H1 (cell line): Measurements from ENCODE around the gene TRIM14. TPM values are rescaled to one million over a fixed set of nuclear protein-coding genes. Genes with fewer than 3 reads are reported as not detected.
A peak's percentile ranks its signal among the peaks of the same experiment; 100 is the strongest.

Source experiments
- CTCF ChIA-PET: fragments of 300-600 bp; sonication (Branson Sonifier 250); formaldehyde crosslinking; loops from one replicate; lab custom pipeline; 2021; ENCODE audit not compliant: partially characterized antibody; lab: Charles Lee
- POLR2A ChIA-PET: fragments of 300-600 bp; sonication (Branson Sonifier 250); formaldehyde crosslinking; loops from one replicate; lab custom pipeline; 2021; ENCODE audit warnings: inconsistent platforms; ENCODE audit not compliant: partially characterized antibody; lab: Charles Lee
- DNase-seq, 2 experiments: peaks; one replicate each; pipeline versions ENCODE4 v3.0.0 to v3.0.0-alpha.2; 2010 to 2022; ENCODE audit warnings: low spot score in 2 of 2, low read depth in 1 of 2, mixed read lengths in 1 of 2
- FAIRE-seq: peaks from 2 replicates; lab custom pipeline; 2011; peaks lifted over from hg19 to GRCh38; lab: Jason Lieb, UNC
- H2AFZ ChIP-seq: 2 replicates; pipeline ENCODE4 v1.8.1; 2012; ENCODE audit warnings: low read length, inconsistent platforms
- H2AK5ac ChIP-seq: 2 replicates; pipeline ENCODE4 v1.6.1; 2013; ENCODE audit warnings: low read depth, low read length
- H2BK120ac ChIP-seq: replicated peaks from 2 replicates; pipeline ENCODE3; 2013; ENCODE audit warnings: low read depth, low read length, inconsistent platforms
- H2BK12ac ChIP-seq: 2 replicates; pipeline ENCODE4 v1.6.1; 2013; ENCODE audit warnings: low read depth, low read length
- H2BK15ac ChIP-seq: 2 replicates; pipeline ENCODE4 v1.6.1; 2013; ENCODE audit warnings: low read length
- H2BK20ac ChIP-seq: 2 replicates; pipeline ENCODE4 v1.6.1; 2013; ENCODE audit warnings: low read length
- H2BK5ac ChIP-seq: 2 replicates; pipeline ENCODE4 v1.6.1; 2013; ENCODE audit warnings: low read depth, low read length
- H3K14ac ChIP-seq: 2 replicates; pipeline ENCODE4 v1.6.1; 2013; ENCODE audit warnings: inconsistent platforms; ENCODE audit not compliant: insufficient read length
- H3K18ac ChIP-seq: 2 replicates; pipeline ENCODE4 v1.6.1; 2013; ENCODE audit warnings: low read length; ENCODE audit errors: extremely low read depth
- H3K23ac ChIP-seq: 2 replicates; pipeline ENCODE4 v1.6.1; 2013; ENCODE audit warnings: inconsistent platforms; ENCODE audit not compliant: insufficient read length
- H3K23me2 ChIP-seq: 2 replicates; pipeline ENCODE4 v1.6.1; 2013; ENCODE audit warnings: low read depth, low read length
- H3K27ac ChIP-seq: 2 replicates; pipeline ENCODE4 v1.6.1; 2011; ENCODE audit warnings: low read depth, low read length, inconsistent platforms
- H3K27me3 ChIP-seq, 4 experiments: replicated peaks in 1 of 4; 1 replicate in 1 of 4; 2 replicates in 3 of 4; pipeline versions ENCODE4 v1.6.1 to v1.8.1; 2011 to 2013; ENCODE audit warnings: low read length in 3 of 4, mild to moderate bottlenecking in 3 of 4, inconsistent platforms in 2 of 4, mixed read lengths in 2 of 4, moderate library complexity in 1 of 4; ENCODE audit not compliant: control insufficient read depth in 3 of 4, insufficient read depth in 3 of 4; ENCODE audit errors: extremely low read depth in 1 of 4
- H3K36me3 ChIP-seq, 4 experiments: 2 replicates each; pipeline versions ENCODE4 v1.6.1 to v1.8.1; 2011 to 2013; ENCODE audit warnings: mild to moderate bottlenecking in 4 of 4, low read length in 3 of 4, moderate library complexity in 2 of 4, control low read depth in 1 of 4, inconsistent platforms in 1 of 4; ENCODE audit not compliant: insufficient read depth in 4 of 4, control insufficient read depth in 2 of 4
- H3K4ac ChIP-seq: replicated peaks from 2 replicates; pipeline ENCODE3; 2013; ENCODE audit warnings: low read length, low read depth, mixed read lengths, inconsistent platforms; ENCODE audit not compliant: insufficient read length
- H3K4me1 ChIP-seq, 4 experiments: replicated peaks in 1 of 4; 1 replicate in 1 of 4; 2 replicates in 3 of 4; pipeline versions ENCODE4 v1.6.1 to v1.8.1; 2011 to 2013; ENCODE audit warnings: low read length in 3 of 4, inconsistent platforms in 2 of 4, mixed read lengths in 1 of 4; ENCODE audit not compliant: insufficient read depth in 4 of 4, control insufficient read depth in 3 of 4
- H3K4me2 ChIP-seq, 2 experiments: 2 replicates each; pipeline versions ENCODE4 v1.6.1 to v1.8.1; 2011 to 2013; ENCODE audit warnings: low read depth in 2 of 2, low read length in 2 of 2, control low read depth in 1 of 2, inconsistent platforms in 1 of 2, mild to moderate bottlenecking in 1 of 2; ENCODE audit not compliant: insufficient read depth in 1 of 2
- H3K4me3 ChIP-seq, 4 experiments: fragments of 200-600, 300-600 bp in 1 of 4; sonication (generic), shearing (Covaris generic), sonication (Bioruptor Twin) in 1 of 4; 2 replicates each; pipeline versions ENCODE4 v1.5.1 to v1.8.1; 2011 to 2016; ENCODE audit warnings: low read length in 4 of 4, low read depth in 3 of 4, control low read depth in 2 of 4, inconsistent platforms in 2 of 4, mild to moderate bottlenecking in 2 of 4, mixed read lengths in 1 of 4, moderate library complexity in 1 of 4; ENCODE audit not compliant: insufficient read depth in 2 of 4; ENCODE audit errors: extremely low read depth in 1 of 4
- H3K56ac ChIP-seq: replicated peaks from 2 replicates; pipeline ENCODE3; 2013; ENCODE audit warnings: low read depth, mild to moderate bottlenecking, mixed read lengths, low read length, inconsistent platforms; ENCODE audit not compliant: insufficient read length
- H3K79me1 ChIP-seq: 2 replicates; pipeline ENCODE4 v1.6.1; 2013; ENCODE audit warnings: low read depth, low read length, control low read depth
- H3K79me2 ChIP-seq, 2 experiments: 2 replicates each; pipeline versions ENCODE4 v1.6.1 to v1.8.1; 2012 to 2013; ENCODE audit warnings: low read length in 2 of 2, mild to moderate bottlenecking in 2 of 2, inconsistent platforms in 1 of 2; ENCODE audit not compliant: insufficient read depth in 2 of 2, control insufficient read depth in 1 of 2
- H3K9ac ChIP-seq, 4 experiments: replicated peaks in 1 of 4; 1 replicate in 1 of 4; 2 replicates in 3 of 4; pipeline versions ENCODE4 v1.6.1 to v1.8.1; 2011 to 2013; ENCODE audit warnings: low read depth in 3 of 4, low read length in 3 of 4, control low read depth in 2 of 4, mild to moderate bottlenecking in 2 of 4, moderate library complexity in 2 of 4, inconsistent platforms in 1 of 4; ENCODE audit errors: extremely low read depth in 1 of 4
- H3K9me3 ChIP-seq, 2 experiments: 2 replicates each; pipeline versions ENCODE4 v1.6.1 to v1.8.1; 2012 to 2013; ENCODE audit warnings: mild to moderate bottlenecking in 2 of 2, moderate library complexity in 2 of 2, control low read depth in 1 of 2, inconsistent platforms in 1 of 2, low read depth in 1 of 2, low read length in 1 of 2, mixed read lengths in 1 of 2; ENCODE audit not compliant: insufficient read depth in 2 of 2
- H4K20me1 ChIP-seq, 2 experiments: replicated peaks in 1 of 2; 2 replicates each; pipeline versions ENCODE3 to v1.8.1; 2011 to 2013; ENCODE audit warnings: inconsistent platforms in 2 of 2, low read length in 2 of 2, mild to moderate bottlenecking in 1 of 2; ENCODE audit not compliant: insufficient read depth in 2 of 2, control insufficient read depth in 1 of 2
- H4K5ac ChIP-seq: 2 replicates; pipeline ENCODE4 v1.6.1; 2013; ENCODE audit warnings: low read length, low read depth, mixed read lengths, inconsistent platforms; ENCODE audit not compliant: insufficient read length
- H4K8ac ChIP-seq: 2 replicates; pipeline ENCODE4 v1.8.0; 2013; ENCODE audit warnings: mild to moderate bottlenecking, moderate library complexity, low read length, inconsistent platforms; ENCODE audit not compliant: insufficient read depth; ENCODE audit errors: extremely low read depth
- H4K91ac ChIP-seq: replicated peaks from 2 replicates; pipeline ENCODE3; 2013; ENCODE audit warnings: low read length, mixed read lengths, inconsistent platforms; ENCODE audit not compliant: insufficient read length
- JUN ChIP-seq: IDR thresholded peaks from 2 replicates; pipeline ENCODE4 v1.6.1; 2011; ENCODE audit warnings: low read depth, mild to moderate bottlenecking, improper control_type of control experiment, low read length
- KDM4A ChIP-seq: IDR thresholded peaks from one replicate; pipeline ENCODE4 v1.7.1; 2012; ENCODE audit warnings: low read depth, mild to moderate bottlenecking, moderate library complexity, low read length, inconsistent platforms; ENCODE audit not compliant: severe bottlenecking
- KDM5A ChIP-seq: fragments of 200-600 bp; IDR thresholded peaks from 2 replicates; pipeline ENCODE4 v1.7.1; 2012; ENCODE audit warnings: mild to moderate bottlenecking, low read length, inconsistent platforms, mixed read lengths
- RAD21 ChIP-seq, 2 experiments: IDR thresholded peaks in 1 of 2; conservative IDR thresholded peaks in 1 of 2; 2 replicates each; pipeline ENCODE4 v1.6.1; 2011; ENCODE audit warnings: low read depth in 2 of 2, low read length in 2 of 2, improper control_type of control experiment in 1 of 2, inconsistent platforms in 1 of 2, mild to moderate bottlenecking in 1 of 2, moderate library complexity in 1 of 2
- RBBP5 ChIP-seq: IDR thresholded peaks from 2 replicates; pipeline ENCODE4 v1.7.1; 2012; ENCODE audit warnings: low read depth, mild to moderate bottlenecking, inconsistent platforms, low read length, moderate library complexity, borderline replicate concordance
- SIX5 ChIP-seq: IDR thresholded peaks from 2 replicates; pipeline ENCODE4 v1.6.1; 2011; ENCODE audit warnings: mild to moderate bottlenecking, low read depth, low read length
- SP1 ChIP-seq: IDR thresholded peaks from 2 replicates; pipeline ENCODE4 v1.6.1; 2011; ENCODE audit warnings: low read depth, low read length
- WGBS, 2 experiments: shearing (Covaris generic) in 1 of 2; methylation state at CpG; one replicate each; pipeline versions ENCODE4 v1.1.6 to v1.1.7; 2013 to 2015; ENCODE audit warnings: low lambda C conversion rate in 2 of 2, mixed read lengths in 2 of 2, inconsistent platforms in 1 of 2, low coverage in 1 of 2, missing lambda C conversion rate in 1 of 2; ENCODE audit not compliant: insufficient replicate concordance in 2 of 2, insufficient coverage in 1 of 2, insufficient read length in 1 of 2; ENCODE audit errors: extremely low coverage in 1 of 2, missing lambda C conversion rate in 1 of 2; 5-methylcytosine and 5-hydroxymethylcytosine counted together
- polyA plus RNA-seq, 7 experiments: library from polyadenylated mRNA; depleted of rRNA in 3 of 7; stranded (reverse) in 5 of 7; unstranded in 2 of 7; fragments of >200 nt in 5 of 7; fragments of 200-250 nt in 2 of 7; gene quantifications; 1 replicate in 5 of 7; 2 replicates in 1 of 7; 4 replicates in 1 of 7; pipeline versions ENCODE4 v1.2.1 to v1.2.3, GENCODE V29; 2011 to 2013; ENCODE audit warnings: missing spikeins in 2 of 7, mixed read lengths in 2 of 7
- total RNA-seq: library from RNA; stranded (reverse); fragmentation: NEBNext Ultra II Directional; extraction: Animal tissue kit (Norgen Biotek cat#: 25700); gene quantifications from 2 replicates; pipeline ENCODE4 v1.2.1, GENCODE V29; 2021

The TRIM14 gene
- total and polyA plus RNA-seq, 2 of the 8 experiments (the other 6 are each of a cell fraction or from before 2014, with no cell fraction given), result 9.2 to 19.4 TPM

DNA sequence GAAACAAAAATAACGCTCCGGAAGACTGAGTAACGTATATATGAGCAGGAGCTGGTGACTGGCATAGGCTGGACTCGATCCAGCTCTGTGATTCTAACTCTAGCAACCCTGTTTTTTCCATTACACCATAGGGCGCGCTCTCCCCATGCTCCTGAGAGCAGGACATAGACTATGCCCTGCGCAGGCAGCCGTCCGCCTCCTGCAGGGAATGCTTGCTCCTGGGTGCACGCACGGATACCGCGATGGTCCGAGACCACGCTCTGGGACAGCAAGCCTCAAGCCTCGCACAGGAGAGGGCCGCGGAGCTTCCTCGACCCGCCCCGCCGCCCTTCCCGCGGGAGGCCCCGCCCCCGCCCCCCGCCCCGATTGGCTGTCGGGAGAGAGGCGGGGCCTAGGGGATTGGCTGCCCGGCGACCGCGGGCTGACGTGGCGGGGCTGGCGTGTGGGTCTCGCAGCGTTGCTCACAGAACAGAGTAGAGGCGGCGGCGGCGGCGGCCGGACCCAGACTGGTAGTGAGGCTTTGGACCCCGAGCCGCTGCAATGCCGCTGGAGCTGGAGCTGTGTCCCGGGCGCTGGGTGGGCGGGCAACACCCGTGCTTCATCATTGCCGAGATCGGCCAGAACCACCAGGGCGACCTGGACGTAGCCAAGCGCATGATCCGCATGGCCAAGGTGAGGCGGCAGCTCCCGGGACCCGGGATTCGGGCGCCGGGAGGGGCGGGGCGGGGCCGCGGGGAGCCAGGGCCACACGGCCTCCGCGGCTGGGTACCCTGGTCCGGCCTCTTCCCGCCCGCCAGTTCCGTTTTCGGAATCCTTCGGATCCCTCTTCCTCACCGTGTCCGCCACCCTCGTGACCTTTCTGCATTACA lies 62.5 kb downstream of the TRIM14 start, which contains the start of gene NANS:
TSS of gene NANS (plus strand) at position 464 of the 869 bp plus-strand sequence. CDS start at position 541, 77 bp downstream.
- Histone ChIP-seq H3K23ac (no peak within 1 kb of the TSS), H3K36me3 (peaks cover 0 to 3% (median 1%) of the 10 kb centered on the region in 4 experiments; a peak in 3 of 8 replicates), H2AK5ac (no peak within 1 kb of the TSS), H2BK12ac (no peak within 1 kb of the TSS), H4K5ac (peak within 1 kb of the TSS; percentile 75), H4K91ac (peak within 1 kb of the TSS; percentile 76), H3K23me2 (no peaks in the 10 kb centered on the region; the same call in 1 of the 2 replicates), H4K20me1 (peaks cover 2 to 5% of the 10 kb centered on the region in 2 experiments), H2AFZ (peak within 1 kb of the TSS; percentile 87), H3K4me3 (peak within 1 kb of the TSS; percentile 57 to 94 (median 83)), H3K18ac (peak within 1 kb of the TSS; percentile 94), H3K79me1 (peaks cover 7% of the 10 kb centered on the region; the same call in 1 of the 2 replicates), H3K27ac (peak within 1 kb of the TSS; percentile 76; the same call in 1 of the 2 replicates), H2BK120ac (no peak within 1 kb of the TSS), H3K4ac (peak within 1 kb of the TSS; percentile 87), H3K56ac (no peak within 1 kb of the TSS), H2BK20ac (no peak within 1 kb of the TSS), H3K9me3 (0 out of 4 replicates have a peak, but pooled peaks cover 0 to 5% of the 10 kb centered on the region in 2 experiments), H3K4me1 (peaks cover 0 to 4% (median 2%) of the 10 kb centered on the region in 4 experiments; a peak in 1 of 7 replicates), H3K9ac (peak within 1 kb of the TSS in 3 of 4 experiments; percentile 65 to 84 (median 75); a peak in 6 of 7 replicates), H3K14ac (no peak within 1 kb of the TSS), H2BK5ac (peak within 1 kb of the TSS; percentile 66; the same call in 1 of the 2 replicates), H3K79me2 (peaks cover 0 to 4% of the 10 kb centered on the region in 2 experiments; a peak in 1 of 4 replicates), H4K8ac (peak within 1 kb of the TSS; percentile 89; the same call in 1 of the 2 replicates), H3K4me2 (peak within 1 kb of the TSS; percentile 75 to 89), H2BK15ac (no peak within 1 kb of the TSS), H3K27me3 (peaks cover 0 to 3% (median 0%) of the 10 kb centered on the region in 4 experiments; a peak in 2 of 7 replicates)
- FAIRE-seq (no peak), DNase-seq (peak; percentile 73 to 92)
- ChIA-PET POLR2A (interaction anchor here (0.7 to 2.0 kb wide), 14 partner anchors 9 to 165 kb away, joined by 3 to 7 read pairs (median 4); partner anchors contain the start of genes ANP32B, CORO2A and TRMO), CTCF (interaction anchor here (1.0 to 1.5 kb wide), 4 partner anchors 9 to 51 kb away, joined by 3 to 4 read pairs (median 3); no protein-coding TSS in a partner anchor)
- 3% methylated on average over 36 of the region's 80 CpGs; no CpG with 5 or more reads in 1 of the 2 experiments for WGBS, 2 experiments
- TF ChIP-seq KDM5A (no peak), SP1 (no peak), JUN (no peak), KDM4A (peak; percentile 63), RBBP5 (no peak), RAD21 (IDR thresholded peaks at IDR 0.05 in 1 of 2, conservative IDR thresholded peaks at IDR 0.05 in 1 of 2; ENCODE audit: low read depth in 2 of 2, low read length in 2 of 2) (0 out of 4 replicates have a peak, but pooled peaks of 1 of the 2 experiments have one; percentile 1), SIX5 (no peak)
